Pancreas (tissue), 10 donors: ENCODE data around the gene ABI3BP. TPM values are rescaled to one million over a fixed set of nuclear protein-coding genes. Genes with fewer than 3 reads are reported as not detected.

Experiments
- ATAC-seq, 4 donors: fragments of 200-7000 bp; cut with Tn5 transposase; one replicate each; pipeline versions ENCODE4 v1.8.0 to v1.9.1; 2020; ENCODE audit warnings: mild to moderate bottlenecking in 4 of 4, moderate library complexity in 4 of 4
- DNase-seq, 6 donors: peaks; one replicate each; pipeline ENCODE4 v3.0.0-alpha.2; 2020
- FAIRE-seq: peaks from 2 replicates; lab custom pipeline; 2012; peaks lifted over from hg19 to GRCh38; lab: Jason Lieb, UNC
- H3K27ac ChIP-seq, 4 donors: fragments of 200-600 bp; sonication (generic); 1 replicate in 3 of 4; 2 replicates in 1 of 4; pipeline versions ENCODE4 v1.5.0 to v1.8.0; 2020
- H3K27me3 ChIP-seq, 4 donors: fragments of 200-600 bp; one replicate each; pipeline ENCODE4 v1.8.0; 2021
- H3K36me3 ChIP-seq, 3 donors: fragments of 200-600 bp; sonication (generic) in 1 of 3; one replicate each; pipeline versions ENCODE4 v1.5.0 to v1.8.0; 2020 to 2021
- H3K4me1 ChIP-seq, 3 donors: fragments of 200-600 bp; one replicate each; pipeline ENCODE4 v1.8.0; 2021
- H3K4me3 ChIP-seq, 4 donors: fragments of 200-600 bp; sonication (generic) in 2 of 4; one replicate each; pipeline versions ENCODE4 v1.5.0 to v1.8.0; 2020 to 2021
- H3K9me3 ChIP-seq, 4 donors: fragments of 200-600 bp; one replicate each; pipeline ENCODE4 v1.8.0; 2021
- WGBS, 2 donors: extraction: QIAGEN DNeasy Blood & Tissue Kit; methylation state at CpG; one replicate each; pipeline ENCODE4 v1.1.7; 2013; 5-methylcytosine and 5-hydroxymethylcytosine counted together
- intact Hi-C, 3 donors: fragments of 100-400 bp; cut with DNase I; formaldehyde crosslinking; loops; one replicate each; pipeline versions ENCODE4 v1.11.1 to v1.14.2; 2022
- polyA plus RNA-seq, 2 donors: library from polyadenylated mRNA; stranded (reverse); fragments of 200-250 nt; gene quantifications; one replicate each; pipeline ENCODE4 v1.2.3, GENCODE V29; 2013
- total RNA-seq, 6 donors: library from RNA; stranded (reverse); fragmentation: NEBNext Ultra II Directional in 4 of 6; extraction: Animal tissue kit (Norgen Biotek cat#: 25700) in 4 of 6; gene quantifications; one replicate each; pipeline versions ENCODE4 v1.2.1 to v1.2.4, GENCODE V29; 2021 to 2023
- TF ChIP-seq, protein P1 (sequence below), 4 donors: fragments of 200-600 bp; sonication (generic) in 3 of 4; IDR thresholded peaks; one replicate each; pipeline versions ENCODE4 v1.5.0 to v1.8.0; 2021; ENCODE audit warnings: antibody characterized with exemption in 4 of 4
- donor health status: healthy with polysubstance abuse.
- donor health status: DM: no; HTN: no; CAD: no; lungs with moderate emphysema.
- donor health status: DM: no; HTN: no; CAD: no.
- donor health status: control.
- donor health status: control.
- donor health status: Bipolar disorder and iron deficiency.
- donor health status: DM: yes; HTN: yes; CAD: no.
- donor health status: DM: no; HTN: no; CAD: no.
- donor health status: DM: no; HTN: no; CAD: no.
- donor health status: DM: yes; HTN: yes; CAD: no.

Gene ABI3BP
- total and polyA plus RNA-seq, 8 donors: 2.6 to 25.3 (median 5.8) TPM

DNA sequence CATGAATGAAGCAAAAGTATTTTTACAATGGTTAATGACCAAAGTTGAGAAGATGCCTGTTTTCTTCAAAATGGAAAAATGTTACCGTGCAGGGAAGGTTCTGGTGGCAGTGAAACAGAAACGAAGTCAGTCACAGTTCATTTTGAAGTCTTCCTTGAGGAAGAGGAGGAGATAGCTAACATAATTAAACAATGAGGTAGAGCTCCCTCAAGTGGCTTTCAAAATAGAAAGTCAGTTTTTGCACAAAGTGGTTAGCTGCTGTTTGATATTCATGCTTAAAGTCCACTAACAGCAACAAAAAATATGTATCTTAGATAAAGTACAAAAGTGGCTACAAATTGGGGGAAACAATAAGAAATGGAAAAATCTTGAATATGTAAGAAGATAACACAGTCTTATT, 196.7 kb downstream of the ABI3BP start:
- intact Hi-C loops: no loop called here
- DNase-seq (no peak), ATAC-seq (peak in 1 of 4 donors; percentile 41), FAIRE-seq (no peak)
- TF ChIP-seq, protein P1, sequence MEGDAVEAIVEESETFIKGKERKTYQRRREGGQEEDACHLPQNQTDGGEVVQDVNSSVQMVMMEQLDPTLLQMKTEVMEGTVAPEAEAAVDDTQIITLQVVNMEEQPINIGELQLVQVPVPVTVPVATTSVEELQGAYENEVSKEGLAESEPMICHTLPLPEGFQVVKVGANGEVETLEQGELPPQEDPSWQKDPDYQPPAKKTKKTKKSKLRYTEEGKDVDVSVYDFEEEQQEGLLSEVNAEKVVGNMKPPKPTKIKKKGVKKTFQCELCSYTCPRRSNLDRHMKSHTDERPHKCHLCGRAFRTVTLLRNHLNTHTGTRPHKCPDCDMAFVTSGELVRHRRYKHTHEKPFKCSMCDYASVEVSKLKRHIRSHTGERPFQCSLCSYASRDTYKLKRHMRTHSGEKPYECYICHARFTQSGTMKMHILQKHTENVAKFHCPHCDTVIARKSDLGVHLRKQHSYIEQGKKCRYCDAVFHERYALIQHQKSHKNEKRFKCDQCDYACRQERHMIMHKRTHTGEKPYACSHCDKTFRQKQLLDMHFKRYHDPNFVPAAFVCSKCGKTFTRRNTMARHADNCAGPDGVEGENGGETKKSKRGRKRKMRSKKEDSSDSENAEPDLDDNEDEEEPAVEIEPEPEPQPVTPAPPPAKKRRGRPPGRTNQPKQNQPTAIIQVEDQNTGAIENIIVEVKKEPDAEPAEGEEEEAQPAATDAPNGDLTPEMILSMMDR (IDR thresholded peaks at IDR 0.05): no peak
- Histone ChIP-seq H3K4me3 (no peak overlapping the region), H3K9me3 (no peaks in the 10 kb centered on the region), H3K27ac (no peak overlapping the region), H3K27me3 (no peaks in the 10 kb centered on the region), H3K4me1 (no peaks in the 10 kb centered on the region), H3K36me3 (no peaks in the 10 kb centered on the region)
- 6 to 10% methylated on average over 2 of the region's 2 CpGs for WGBS, 2 donors

DNA sequence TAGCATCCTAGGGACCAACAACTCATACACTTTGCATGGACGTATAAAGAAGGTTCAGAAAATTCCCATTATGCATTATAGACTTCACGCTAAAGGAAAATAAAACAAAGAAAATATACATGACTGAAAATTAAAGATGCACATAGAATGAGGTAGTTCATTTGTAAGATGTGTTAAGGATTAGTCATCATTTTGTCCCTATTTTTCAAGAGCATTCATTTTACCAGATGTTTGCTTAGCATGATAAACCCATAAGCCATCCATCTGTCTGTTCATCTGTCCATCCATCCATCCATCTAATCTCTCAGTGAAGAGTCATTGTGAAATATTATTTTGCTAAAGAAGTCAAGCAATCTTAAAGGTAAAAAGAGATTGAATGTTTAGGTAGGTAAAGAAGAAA, 203.6 kb downstream of the ABI3BP start:
- 85 to 88% methylated on average over 2 of the region's 2 CpGs for WGBS, 2 donors

DNA sequence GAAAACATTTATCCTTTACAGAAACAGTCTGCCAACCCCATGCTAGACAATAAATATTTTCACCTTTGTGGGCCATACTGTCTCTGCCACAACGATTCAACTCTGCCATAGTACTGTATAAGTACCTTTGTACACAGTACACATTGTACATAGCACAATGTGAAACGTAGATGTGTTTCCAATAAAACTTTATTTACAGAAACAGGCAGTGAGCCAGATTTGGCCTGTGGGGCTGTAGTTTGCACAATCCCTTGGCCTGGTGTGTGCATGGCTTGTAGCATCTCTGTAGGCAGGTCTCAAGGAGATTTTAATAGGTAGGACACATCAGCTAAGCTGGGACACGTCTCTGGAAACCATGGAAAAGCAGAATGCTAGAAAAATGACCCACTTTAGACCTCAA, 209.6 kb downstream of the ABI3BP start:
- no peak for FAIRE-seq
- no peak for DNase-seq
- H3K4me3 ChIP-seq: no peak overlapping the region
- no peaks in the 10 kb centered on the region for H3K36me3 ChIP-seq
- TF ChIP-seq, protein P1 (IDR thresholded peaks at IDR 0.05): no peak
- intact Hi-C loops: no loop called here
- no peak for ATAC-seq
- no peak overlapping the region for H3K27ac ChIP-seq
- H3K9me3 ChIP-seq: no peaks in the 10 kb centered on the region
- WGBS, 2 donors: 78 to 84% methylated on average over 3 of the region's 3 CpGs
- no peaks in the 10 kb centered on the region for H3K27me3 ChIP-seq
- H3K4me1 ChIP-seq: no peaks in the 10 kb centered on the region

More for the DNA sequence above, 203.6 kb downstream of the ABI3BP start:
- H3K27me3 ChIP-seq: no peaks in the 10 kb centered on the region
- no peak overlapping the region for H3K27ac ChIP-seq
- FAIRE-seq (no peak), DNase-seq (no peak), ATAC-seq (no peak)
- intact Hi-C loops: no loop called here
- H3K4me3 ChIP-seq: no peak overlapping the region
- H3K36me3 ChIP-seq: no peaks in the 10 kb centered on the region
- TF ChIP-seq, protein P1 (IDR thresholded peaks at IDR 0.05): no peak
- no peaks in the 10 kb centered on the region for H3K9me3 ChIP-seq
- no peaks in the 10 kb centered on the region for H3K4me1 ChIP-seq

DNA sequence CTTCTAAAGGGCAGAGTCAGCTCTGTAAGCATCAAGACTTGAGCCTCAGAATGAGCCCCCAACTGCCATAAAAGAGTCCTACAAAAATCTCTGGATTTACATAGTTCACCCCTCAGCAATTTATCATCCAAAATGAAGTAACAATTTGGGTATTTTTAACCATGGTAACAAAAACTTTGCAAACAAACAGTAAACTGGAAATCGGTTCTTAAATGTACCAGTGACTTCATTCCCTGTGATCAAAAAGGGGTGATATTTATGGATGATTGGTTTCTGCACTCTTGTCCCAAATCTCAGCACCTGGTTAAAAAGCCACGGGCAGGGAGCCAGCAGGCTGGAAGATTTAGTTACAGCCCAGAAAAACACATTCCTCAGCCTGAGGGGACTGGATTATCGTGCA, 210.3 kb downstream of the ABI3BP start:
- TF ChIP-seq, protein P1 (IDR thresholded peaks at IDR 0.05): no peak
- 45 to 48% methylated on average over 3 of the region's 3 CpGs for WGBS, 2 donors
- no peak for FAIRE-seq
- DNase-seq: no peak
- no peaks in the 10 kb centered on the region for H3K27me3 ChIP-seq
- ATAC-seq: no peak
- H3K9me3 ChIP-seq: no peaks in the 10 kb centered on the region
- no peak overlapping the region for H3K27ac ChIP-seq
- H3K36me3 ChIP-seq: no peaks in the 10 kb centered on the region
- H3K4me3 ChIP-seq: no peak overlapping the region
- no peaks in the 10 kb centered on the region for H3K4me1 ChIP-seq
- intact Hi-C loops: no loop called here

DNA sequence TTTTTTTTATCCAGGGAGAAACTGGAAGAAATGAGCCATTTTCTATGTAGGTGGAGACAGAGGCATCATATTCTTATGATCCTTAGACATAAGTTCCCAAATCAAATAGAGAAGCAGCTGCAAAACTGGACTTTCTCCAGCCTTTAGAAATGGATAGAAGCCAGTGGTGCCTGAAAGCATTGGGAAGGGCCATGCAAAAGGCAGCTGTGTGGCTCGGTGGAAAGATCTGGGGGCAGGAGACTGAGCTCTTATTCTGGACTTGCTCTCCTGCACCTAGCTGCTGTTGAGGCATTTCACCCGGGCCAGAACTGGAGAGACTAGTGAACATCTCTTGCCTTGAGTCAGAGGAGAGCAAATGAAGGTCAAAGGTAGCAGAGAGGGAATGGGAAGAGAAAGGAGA, 210.9 kb downstream of the ABI3BP start:
- Histone ChIP-seq H3K4me3 (no peak overlapping the region), H3K36me3 (no peaks in the 10 kb centered on the region), H3K9me3 (no peaks in the 10 kb centered on the region), H3K27me3 (no peaks in the 10 kb centered on the region), H3K4me1 (no peaks in the 10 kb centered on the region), H3K27ac (no peak overlapping the region)
- no peak for ATAC-seq
- no peak for DNase-seq
- no peak for FAIRE-seq
- TF ChIP-seq, protein P1 (IDR thresholded peaks at IDR 0.05): no peak
- intact Hi-C loops: no loop called here
- WGBS, 2 donors: 35 to 47% methylated on average over 2 of the region's 2 CpGs
